K562 (cell line): ENCODE data around the gene SCAP.

ENCODE experiments used
- ADNP ChIP-seq: fragments of 200-800 bp; sonication (Bioruptor generic); IDR thresholded peaks from 2 replicates; pipeline ENCODE4 v1.6.1; 2016; ENCODE audit warnings: missing genetic modification characterization, missing compliant biosample characterization
- HNRNPLL ChIP-seq: fragments of 200-400 bp; formaldehyde crosslinking; IDR thresholded peaks from 2 replicates; pipeline ENCODE4 v1.6.1; 2017; ENCODE audit warnings: low read length, low read depth, mild to moderate bottlenecking; ENCODE audit not compliant: poor library complexity, severe bottlenecking
- SNIP1 ChIP-seq: fragments of 450-650 bp; IDR thresholded peaks from 2 replicates; pipeline ENCODE4 v1.7.1; 2017; ENCODE audit warnings: low read depth, mild to moderate bottlenecking
- SNRNP70 ChIP-seq: fragments of 200-400 bp; formaldehyde crosslinking; optimal IDR thresholded peaks from 2 replicates; pipeline ENCODE3; 2017; ENCODE audit warnings: low read depth, low read length
- TF ChIP-seq, protein P1 (sequence below), 3 experiments: IDR thresholded peaks in 2 of 3; conservative IDR thresholded peaks in 1 of 3; 2 replicates each; pipeline ENCODE4 v1.5.1; 2011 to 2012; ENCODE audit warnings: low read length in 3 of 3, mild to moderate bottlenecking in 3 of 3, control low read depth in 2 of 3, improper control_type of control experiment in 1 of 3, inconsistent platforms in 1 of 3, low read depth in 1 of 3, mixed read lengths in 1 of 3, moderate library complexity in 1 of 3; ENCODE audit not compliant: insufficient read depth in 2 of 3

DNA sequence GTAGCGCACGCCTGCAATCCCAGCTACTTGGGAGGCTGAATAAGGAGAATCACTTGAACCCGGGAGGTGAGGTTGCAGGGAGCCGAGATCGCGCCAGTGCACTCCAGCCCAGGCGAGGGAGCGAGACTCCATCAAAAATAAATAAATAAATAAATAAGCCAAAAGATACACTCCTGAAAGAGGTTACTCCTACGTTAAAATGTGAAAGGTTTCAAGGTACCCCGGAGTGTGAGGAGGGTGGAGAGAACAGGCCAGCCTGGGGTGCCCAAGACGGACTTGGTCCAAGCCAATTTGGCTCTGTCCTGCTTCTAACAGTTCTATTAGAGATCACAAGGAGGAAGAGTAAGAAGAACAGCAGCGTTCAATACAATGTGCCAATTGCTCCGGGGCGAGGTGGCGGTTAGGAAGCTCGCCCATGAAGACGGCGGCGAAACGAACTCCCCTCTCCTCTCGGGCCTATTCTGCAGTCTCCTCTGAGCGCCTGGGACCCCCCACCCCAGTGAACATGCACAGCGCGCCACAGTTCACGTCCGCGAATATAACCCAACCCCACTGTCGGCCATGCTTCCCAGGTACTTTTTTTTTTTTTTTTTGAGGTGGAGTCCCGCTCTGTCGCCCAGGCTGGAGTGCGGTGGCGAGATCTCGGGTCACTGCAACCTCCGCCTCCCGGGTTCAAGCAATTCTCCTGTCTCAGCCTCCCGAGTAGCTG is 36.8 kb upstream of the SCAP start:
- TF ChIP-seq HNRNPLL (no peak), SNIP1 (no peak), ADNP (tag) (no peak; the same call in 1 of the 2 replicates), SNRNP70 (no peak)
- TF ChIP-seq, protein P1, sequence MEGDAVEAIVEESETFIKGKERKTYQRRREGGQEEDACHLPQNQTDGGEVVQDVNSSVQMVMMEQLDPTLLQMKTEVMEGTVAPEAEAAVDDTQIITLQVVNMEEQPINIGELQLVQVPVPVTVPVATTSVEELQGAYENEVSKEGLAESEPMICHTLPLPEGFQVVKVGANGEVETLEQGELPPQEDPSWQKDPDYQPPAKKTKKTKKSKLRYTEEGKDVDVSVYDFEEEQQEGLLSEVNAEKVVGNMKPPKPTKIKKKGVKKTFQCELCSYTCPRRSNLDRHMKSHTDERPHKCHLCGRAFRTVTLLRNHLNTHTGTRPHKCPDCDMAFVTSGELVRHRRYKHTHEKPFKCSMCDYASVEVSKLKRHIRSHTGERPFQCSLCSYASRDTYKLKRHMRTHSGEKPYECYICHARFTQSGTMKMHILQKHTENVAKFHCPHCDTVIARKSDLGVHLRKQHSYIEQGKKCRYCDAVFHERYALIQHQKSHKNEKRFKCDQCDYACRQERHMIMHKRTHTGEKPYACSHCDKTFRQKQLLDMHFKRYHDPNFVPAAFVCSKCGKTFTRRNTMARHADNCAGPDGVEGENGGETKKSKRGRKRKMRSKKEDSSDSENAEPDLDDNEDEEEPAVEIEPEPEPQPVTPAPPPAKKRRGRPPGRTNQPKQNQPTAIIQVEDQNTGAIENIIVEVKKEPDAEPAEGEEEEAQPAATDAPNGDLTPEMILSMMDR (IDR thresholded peaks at IDR 0.05 in 2 of 3, conservative IDR thresholded peaks at IDR 0.05 in 1 of 3; ENCODE audit: insufficient read depth in 2 of 3, low read depth in 1 of 3, low read length in 3 of 3) = no peak
